GM12892 (cell line): Measurements from ENCODE around the gene NUDC.

Experiments used
- POLR2A ChIP-seq: IDR thresholded peaks from 2 replicates; pipeline ENCODE4 v1.6.1; 2011; ENCODE audit warnings: low read depth, low read length, control low read depth
- POLR2AphosphoS5 ChIP-seq: IDR thresholded peaks from 2 replicates; pipeline ENCODE4 v1.6.1; 2011; ENCODE audit warnings: low read depth, low read length, control low read depth

DNA sequence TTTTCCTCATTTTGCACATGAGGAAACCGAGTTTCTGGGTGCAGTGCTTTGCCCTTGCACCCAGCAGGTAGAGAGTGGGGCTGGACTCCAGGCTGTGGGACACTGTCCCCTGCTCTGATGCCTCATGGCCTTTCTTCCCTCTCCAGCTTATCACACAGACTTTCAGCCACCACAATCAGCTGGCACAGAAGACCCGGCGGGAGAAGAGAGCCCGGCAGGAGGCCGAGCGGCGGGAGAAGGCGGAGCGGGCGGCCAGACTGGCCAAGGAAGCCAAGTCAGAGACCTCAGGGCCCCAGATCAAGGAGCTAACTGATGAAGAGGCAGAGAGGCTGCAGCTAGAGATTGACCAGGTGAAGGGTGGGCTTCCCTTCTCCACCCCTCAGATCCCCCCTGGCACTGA lies 19.8 kb downstream of the NUDC start:
- TF ChIP-seq POLR2AphosphoS5 = no peak
- no peak for TF ChIP-seq POLR2A
